Gastroesophageal sphincter (tissue), 3 donors: Measurements from ENCODE around the gene MT1B.
"Not testable (repeated sequence)": the region's sequence is repeated elsewhere in the genome, so short reads cannot be mapped to it uniquely, and the experiment has no call there.

Experiments
- EP300 ChIP-seq: sonication (generic); formaldehyde crosslinking; IDR thresholded peaks from one replicate; pipeline ENCODE4 v1.6.1; 2017; ENCODE audit warnings: antibody characterized with exemption, mild to moderate bottlenecking
- POLR2A ChIP-seq, 2 donors: fragments of 450-650 bp; IDR thresholded peaks; one replicate each; pipeline ENCODE4 v1.6.1; 2017; ENCODE audit warnings: antibody characterized with exemption in 2 of 2, mild to moderate bottlenecking in 2 of 2, moderate library complexity in 1 of 2
- TF ChIP-seq, protein P1 (sequence below), 4 experiments: fragments of 200-600 bp in 2 of 4; fragments of 450-650 bp in 2 of 4; sonication (generic) in 1 of 4; IDR thresholded peaks; one replicate each; pipeline ENCODE4 v1.5.1; 2017 to 2019; ENCODE audit warnings: antibody characterized with exemption in 4 of 4, mild to moderate bottlenecking in 2 of 4, moderate library complexity in 2 of 4

DNA sequence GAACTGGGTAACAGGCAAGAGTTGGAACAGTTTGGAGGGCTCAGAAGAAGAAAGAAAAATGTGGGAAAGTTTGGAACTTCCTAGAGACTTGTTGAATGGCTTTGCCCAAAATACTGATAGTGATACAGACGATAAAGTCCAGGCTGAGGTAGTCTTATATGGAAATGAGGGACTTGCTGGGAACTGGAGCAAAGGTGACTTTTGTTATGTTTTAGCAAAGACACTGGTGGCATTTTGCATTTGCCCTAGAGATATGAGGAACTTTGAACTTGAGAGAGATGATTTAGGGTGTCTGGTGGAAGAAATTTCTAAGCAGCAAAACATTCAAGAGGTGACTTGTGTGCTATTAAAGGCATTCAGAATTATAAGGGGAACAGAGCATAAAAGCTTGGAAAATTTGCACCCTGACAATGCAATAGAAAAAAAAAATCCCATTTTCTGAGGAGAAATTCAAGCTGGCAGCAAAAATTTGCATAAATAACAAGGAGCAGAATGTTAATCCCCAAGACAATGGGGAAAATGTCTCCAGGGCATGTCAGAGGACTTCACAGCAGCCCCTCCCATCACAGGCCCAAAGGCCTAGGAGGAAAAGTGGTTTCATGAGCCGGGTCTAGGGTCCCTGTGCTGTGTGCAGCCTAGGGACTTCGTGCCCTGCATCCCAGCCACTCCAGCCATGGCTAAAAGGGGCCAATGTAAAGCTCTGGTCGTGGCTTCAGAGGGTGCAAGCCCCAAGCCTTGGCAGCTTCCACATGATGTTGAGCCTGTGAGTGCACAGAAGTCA is 29.8 kb upstream of the MT1B start:
- TF ChIP-seq, protein P1, sequence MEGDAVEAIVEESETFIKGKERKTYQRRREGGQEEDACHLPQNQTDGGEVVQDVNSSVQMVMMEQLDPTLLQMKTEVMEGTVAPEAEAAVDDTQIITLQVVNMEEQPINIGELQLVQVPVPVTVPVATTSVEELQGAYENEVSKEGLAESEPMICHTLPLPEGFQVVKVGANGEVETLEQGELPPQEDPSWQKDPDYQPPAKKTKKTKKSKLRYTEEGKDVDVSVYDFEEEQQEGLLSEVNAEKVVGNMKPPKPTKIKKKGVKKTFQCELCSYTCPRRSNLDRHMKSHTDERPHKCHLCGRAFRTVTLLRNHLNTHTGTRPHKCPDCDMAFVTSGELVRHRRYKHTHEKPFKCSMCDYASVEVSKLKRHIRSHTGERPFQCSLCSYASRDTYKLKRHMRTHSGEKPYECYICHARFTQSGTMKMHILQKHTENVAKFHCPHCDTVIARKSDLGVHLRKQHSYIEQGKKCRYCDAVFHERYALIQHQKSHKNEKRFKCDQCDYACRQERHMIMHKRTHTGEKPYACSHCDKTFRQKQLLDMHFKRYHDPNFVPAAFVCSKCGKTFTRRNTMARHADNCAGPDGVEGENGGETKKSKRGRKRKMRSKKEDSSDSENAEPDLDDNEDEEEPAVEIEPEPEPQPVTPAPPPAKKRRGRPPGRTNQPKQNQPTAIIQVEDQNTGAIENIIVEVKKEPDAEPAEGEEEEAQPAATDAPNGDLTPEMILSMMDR (IDR thresholded peaks at IDR 0.05): not testable (repeated sequence)
- not testable (repeated sequence) for TF ChIP-seq POLR2A (IDR thresholded peaks at IDR 0.05); EP300
